ENCODE data around the gene SERPINA1.

SERPINA1 gene

DNA sequence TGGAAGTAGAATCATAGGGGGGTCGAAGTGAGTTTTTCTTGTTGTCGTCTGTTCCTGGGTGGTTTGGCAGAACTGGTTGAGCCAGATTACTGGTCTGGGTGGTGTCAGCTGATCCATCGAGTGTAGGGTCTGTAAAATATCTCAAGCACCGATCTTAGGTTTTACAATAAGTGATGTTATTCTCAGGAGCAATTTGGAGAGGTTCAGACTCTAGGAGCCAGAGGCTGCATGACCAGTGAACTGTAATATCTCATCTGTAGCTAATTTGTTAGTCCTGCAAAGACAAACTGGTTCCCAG is 9.7 kb upstream of the SERPINA1 start:
- no peak for DNase-seq (ENCODE audit: extremely low read depth in 1 of 2, low read depth in 1 of 2)

GRCh38 chr14:94397289-94398181 is 9.1 kb upstream of the SERPINA1 start:
- no peak for DNase-seq (ENCODE audit: extremely low read depth in 1 of 2, low read depth in 1 of 2)

DNA sequence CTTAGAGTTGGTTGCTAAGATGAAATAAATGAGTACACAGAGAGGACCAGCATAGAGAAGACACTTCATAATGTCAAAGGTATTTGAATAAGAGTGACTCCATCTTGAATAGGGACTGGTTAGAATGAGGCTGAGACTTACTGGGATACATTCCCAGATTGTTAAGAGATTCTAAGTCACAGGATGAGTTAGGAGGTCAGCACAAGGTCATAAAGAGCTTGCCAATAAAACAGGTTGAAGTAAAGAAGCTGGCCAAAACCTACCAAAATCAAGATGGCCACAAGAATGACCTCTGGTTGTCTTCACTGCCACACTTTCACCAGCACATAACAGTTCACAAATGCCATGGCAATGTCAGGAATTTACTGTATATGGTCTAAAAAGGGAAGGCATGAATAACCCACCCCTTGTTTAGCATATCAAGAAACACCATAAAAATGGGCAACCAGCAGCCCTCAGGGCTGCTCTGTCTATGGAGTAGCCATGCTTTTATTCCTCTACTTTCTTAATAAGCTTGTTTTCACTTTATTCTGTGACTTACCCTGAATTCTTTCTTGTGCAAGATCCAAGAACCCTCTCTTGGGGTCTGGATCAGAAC is 8.3 kb upstream of the SERPINA1 start:
- DNase-seq (ENCODE audit: extremely low read depth in 1 of 2, low read depth in 1 of 2) = no peak

DNA sequence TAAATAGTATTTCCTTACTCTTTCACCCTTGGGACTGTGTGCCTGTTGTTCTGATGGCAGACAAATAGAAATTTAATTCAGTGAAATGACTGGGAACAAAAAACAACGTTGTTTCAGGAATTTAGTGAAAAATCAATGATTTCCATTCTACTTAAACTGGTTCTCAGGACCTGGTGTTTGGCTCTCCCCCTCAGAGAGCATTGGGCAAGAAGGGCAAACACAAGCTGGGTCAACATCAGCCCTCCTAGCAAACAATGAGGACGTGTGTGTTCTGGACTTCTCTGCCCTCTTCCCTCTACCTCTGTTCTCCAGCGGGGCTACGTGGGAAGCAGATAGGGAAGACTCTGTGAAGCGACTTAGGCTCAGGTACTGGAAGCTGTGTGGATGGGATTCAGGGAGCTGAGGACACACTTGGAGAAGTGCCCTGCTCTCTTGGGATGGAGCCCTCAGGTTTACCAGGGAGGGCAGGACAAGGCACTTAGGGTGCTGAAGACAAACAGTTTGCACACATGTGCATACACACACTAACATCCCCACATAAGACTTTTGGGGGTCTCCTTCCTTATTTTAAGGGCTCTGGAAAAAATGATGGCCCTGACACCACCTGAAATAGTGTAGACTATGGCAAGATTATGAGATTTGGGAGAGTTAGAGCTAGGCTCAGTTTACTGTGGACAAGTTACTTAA is 7.6 kb upstream of the SERPINA1 start:
- no peak for DNase-seq (ENCODE audit: extremely low read depth in 1 of 2, low read depth in 1 of 2)

DNA sequence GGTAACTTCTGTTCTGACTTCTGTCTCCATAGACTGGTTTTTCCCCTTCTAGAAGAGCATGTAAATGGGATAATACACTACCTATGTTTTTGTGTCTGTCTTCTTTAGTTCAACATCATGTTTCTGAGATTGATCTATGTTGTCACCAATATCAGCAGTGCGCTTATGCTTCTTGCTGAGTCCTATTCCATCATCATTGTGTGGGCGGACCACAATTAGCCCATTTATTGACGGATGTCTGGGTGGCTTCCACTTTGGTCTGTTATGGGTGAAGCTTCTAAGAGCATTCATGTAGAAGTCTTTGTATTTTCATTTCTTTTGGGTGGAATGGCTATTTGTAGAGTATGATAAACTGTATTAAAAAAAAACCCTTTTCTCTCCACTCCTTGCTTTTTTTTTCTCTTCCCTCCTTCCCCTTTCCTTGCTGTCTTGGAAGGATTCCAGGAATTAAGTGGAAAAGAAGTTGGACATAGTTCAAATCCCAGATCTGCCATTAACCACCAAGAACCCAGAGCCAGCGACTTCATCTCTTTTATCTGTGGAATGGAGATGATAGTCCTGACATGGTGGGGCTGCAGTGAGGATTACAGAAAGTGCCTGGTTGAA is 7.0 kb upstream of the SERPINA1 start:
- DNase-seq (ENCODE audit: extremely low read depth in 1 of 2, low read depth in 1 of 2) = no peak

DNA sequence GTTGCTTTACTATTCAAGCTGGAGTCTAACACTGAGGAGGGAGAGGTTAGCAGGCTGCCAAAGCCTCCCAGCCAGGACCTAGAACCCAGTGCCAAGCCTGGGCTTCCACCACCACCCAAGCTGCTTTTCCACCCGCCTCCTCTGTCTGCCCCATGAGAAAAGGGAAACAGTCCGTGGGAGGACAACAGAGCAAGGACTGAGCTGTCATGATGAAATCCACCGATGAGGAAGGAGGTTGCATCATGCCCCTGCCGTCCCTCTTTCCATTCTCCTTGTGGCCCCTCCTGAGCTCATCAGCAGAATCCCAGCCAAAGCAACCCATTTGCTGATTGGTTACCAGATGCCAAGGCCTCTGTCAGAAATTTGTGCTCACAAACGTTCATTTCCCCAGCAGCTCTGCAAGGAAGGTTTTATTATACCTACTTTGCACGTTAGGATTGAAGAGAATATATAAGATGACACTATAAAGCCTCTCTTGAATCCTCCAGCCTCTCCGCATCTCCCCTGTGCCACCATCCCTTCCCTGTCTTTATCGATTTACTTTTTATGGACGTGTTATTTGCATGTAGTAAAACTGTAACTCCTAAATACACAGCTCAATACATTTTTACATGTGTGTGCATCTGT is 6.3 kb upstream of the SERPINA1 start:
- no peak for DNase-seq (ENCODE audit: extremely low read depth in 1 of 2, low read depth in 1 of 2)

DNA sequence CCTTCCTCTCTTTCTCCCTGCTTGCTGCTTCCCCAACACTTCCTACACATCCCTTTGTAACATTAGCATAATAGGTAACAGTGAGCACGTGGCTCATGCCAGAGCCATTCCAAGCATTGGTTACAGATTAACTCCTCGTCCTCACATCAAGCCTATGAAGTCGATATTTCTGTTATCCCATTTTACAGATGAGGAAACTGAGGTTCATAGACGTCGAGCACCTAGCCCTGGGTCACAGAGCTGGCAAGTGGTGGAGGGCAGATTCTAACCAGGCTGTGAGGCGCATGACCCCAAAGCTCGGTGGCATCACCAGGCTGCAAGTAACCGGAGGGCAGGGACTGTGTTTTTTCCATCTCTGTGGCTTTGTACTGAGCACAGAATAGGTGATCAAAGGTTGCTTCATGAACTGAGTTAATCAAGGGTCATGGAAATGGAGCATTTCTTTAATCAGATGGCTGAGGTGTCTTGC is 5.7 kb upstream of the SERPINA1 start:
- no peak for DNase-seq (ENCODE audit: extremely low read depth in 1 of 2, low read depth in 1 of 2)

DNA sequence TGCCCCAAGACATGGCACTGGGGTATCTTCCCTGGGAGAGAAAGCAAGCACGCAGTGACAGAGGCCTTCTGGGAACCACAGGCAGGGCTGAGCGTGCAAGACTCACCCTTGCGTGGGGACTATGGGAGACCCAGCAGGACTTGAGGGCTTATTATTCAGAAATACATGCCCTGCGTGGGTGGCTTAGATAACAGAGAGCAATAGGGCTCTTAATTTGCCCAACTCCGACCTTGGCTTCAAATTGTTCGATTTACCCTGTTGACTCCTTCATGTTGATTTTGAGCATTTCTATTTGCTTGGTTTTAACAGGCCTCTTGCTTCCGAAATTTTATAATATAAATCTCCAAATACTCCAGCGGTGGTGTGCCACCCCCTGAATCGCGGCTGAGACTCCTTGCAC is 5.1 kb upstream of the SERPINA1 start:
- no peak for DNase-seq (ENCODE audit: extremely low read depth in 1 of 2, low read depth in 1 of 2)

- no peak for DNase-seq (ENCODE audit: extremely low read depth in 1 of 2, low read depth in 1 of 2)
Measured at GRCh38 chr14:94392510-94392935, 4.1 kb upstream of the SERPINA1 start.

GRCh38 chr14:94391281-94391975 is 3.0 kb upstream of the SERPINA1 start:
- DNase-seq (ENCODE audit: extremely low read depth in 1 of 2, low read depth in 1 of 2) = no peak

- no peak for DNase-seq (ENCODE audit: extremely low read depth in 1 of 2, low read depth in 1 of 2)
Measured at GRCh38 chr14:94390372-94391086, 2.1 kb upstream of the SERPINA1 start.

GRCh38 chr14:94389731-94390371 is 1.4 kb upstream of the SERPINA1 start:
- no peak for DNase-seq (ENCODE audit: extremely low read depth in 1 of 2, low read depth in 1 of 2)

DNA sequence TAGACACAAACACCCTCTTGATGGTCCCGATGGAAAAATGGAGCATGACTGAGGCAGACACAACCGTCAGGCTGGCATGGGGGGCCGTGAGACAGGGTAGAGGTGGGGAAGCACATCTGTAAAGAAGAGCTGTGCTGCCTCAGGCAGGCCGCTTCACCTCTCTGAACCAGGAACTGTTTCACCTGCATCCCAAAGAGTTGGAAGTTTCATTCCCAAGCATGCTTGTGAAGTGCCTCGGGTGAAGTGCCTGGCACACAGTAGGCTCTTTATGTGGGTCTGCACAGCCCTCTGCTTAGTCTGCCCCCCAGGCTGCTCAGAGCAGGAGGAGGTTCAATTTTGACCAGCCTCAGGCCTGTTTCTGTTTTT is 685 bp upstream of the SERPINA1 start:
- no peak for DNase-seq (ENCODE audit: extremely low read depth in 1 of 2, low read depth in 1 of 2)

GRCh38 chr14:94388027-94388383 is 397 bp downstream of the SERPINA1 start:
- no peak for DNase-seq (ENCODE audit: extremely low read depth in 1 of 2, low read depth in 1 of 2)

DNA sequence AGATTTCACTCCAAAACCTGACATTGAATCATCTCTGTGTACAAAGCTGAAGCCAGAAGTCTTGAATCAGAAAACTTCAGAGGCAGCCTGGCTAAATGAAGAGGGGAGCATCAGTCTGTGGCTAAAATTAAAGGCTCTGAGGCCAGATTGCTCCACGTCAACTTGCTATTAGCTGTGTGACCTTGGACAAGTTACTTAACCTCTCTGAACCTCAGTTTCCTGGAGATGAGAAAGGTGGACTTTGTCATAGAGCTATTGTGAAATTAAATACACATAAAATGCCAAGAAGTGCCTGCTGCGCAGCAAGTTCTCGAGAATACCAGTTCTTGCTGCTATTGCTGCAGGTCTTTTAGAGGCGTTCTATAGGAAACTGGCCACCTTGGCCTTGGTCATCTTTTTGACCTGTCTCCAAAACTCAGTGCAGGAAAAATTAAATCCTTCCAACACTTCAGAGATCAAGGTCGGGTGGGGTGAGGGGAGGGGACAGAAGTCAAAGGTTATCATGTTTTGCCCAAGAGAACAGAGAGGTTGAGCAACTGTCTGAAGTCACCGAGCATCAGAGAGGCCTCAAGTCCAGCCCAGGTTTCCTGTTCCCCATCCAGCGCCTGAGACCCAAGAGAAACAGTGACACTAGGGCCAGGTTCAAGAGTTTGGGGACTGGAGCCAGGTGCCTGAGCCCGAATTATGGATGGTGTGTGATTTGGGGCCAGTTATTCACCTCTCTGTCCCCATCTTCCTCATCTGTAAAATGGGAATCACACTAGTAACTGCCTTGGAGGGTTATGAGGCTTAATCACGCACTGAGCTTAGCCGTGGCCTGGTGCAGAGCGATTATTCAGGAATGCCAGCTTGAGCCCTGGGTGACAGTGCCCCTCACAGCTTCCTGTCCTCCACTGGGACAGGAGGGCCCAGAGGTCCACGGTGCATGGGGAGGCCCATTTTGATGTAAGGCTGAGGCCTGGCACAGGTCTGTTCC is 1.1 kb downstream of the SERPINA1 start:
- DNase-seq (ENCODE audit: extremely low read depth in 1 of 2, low read depth in 1 of 2) = no peak

DNA sequence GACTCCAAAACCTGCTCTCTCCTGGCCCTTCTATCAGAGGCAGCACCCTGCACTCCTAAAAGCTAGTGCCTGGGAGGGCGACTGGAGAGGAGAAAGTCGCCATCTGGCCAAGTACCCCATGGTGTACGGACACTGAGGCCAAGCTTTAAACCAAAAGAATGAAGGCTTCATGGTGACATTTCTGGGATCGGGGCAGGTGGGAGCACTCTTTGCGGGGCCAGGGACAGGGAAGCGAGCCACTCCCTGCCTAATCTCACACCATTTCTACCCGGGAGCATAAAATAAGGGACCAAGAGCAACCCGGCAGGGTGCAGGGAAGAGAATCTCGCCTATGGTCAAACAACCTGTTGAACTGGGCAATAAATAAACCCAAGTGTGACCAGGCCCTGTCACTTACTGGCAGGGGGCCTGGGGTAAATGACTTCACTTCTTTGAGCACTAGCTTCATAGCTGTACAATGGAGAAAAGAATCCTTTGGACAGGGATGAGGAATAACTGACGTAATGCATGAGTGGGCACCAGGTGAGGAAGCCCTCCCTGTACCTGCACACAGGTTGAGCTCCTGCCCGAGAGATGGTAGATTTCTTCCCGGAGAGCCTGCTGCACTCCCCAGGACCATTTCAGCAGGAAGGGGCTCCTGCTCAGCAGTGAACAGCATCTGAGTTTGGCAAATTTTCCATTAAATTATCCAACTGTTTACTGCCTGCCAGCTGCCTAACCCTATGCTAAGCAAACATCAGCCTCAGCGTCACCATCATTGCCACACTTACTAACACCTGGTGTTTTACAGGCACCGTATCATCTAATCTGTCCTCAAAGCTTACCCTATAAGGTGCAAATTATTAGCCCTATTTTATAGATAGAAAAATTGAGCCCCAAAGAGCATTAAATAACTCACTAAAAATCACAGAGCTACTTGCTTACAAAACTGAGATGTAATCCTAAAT is 2.0 kb downstream of the SERPINA1 start:
- DNase-seq (ENCODE audit: extremely low read depth in 1 of 2, low read depth in 1 of 2) = no peak

DNA sequence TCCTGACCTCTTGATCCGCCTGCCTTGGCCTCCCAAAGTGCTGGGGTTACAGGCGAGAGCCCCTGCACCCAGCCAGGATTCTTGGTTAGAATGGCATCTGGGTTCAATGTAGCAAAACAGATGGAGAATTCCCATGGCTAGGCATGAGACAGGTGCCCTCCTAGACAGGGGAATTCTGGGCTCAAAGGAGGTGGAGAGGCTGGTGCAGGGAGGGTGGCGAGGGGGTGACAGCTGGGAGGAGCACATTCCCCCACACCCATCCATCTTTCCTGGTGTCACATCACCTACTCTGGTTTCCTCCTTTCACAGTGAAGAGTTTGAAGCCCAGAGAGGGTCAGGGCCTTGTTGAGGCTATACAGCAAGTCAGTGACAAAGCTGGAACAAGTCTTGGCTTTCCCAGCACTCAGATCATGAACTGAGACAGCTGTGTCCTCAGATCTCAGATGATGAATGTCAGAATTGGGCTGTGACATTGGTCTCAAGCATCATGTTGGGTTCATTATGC is 2.8 kb downstream of the SERPINA1 start:
- DNase-seq (ENCODE audit: extremely low read depth in 1 of 2, low read depth in 1 of 2) = no peak
